Measurements from ENCODE around the gene AGTPBP1. TPM values are rescaled to one million over a fixed set of nuclear protein-coding genes. Genes with fewer than 3 reads are reported as not detected.
"Not testable (repeated sequence)": the region's sequence is repeated elsewhere in the genome, so short reads cannot be mapped to it uniquely, and the experiment has no call there.

Gene AGTPBP1
- 6.5 and 6.7 TPM in 2 replicates for total RNA-seq (2014; rRNA removed; shearing (Covaris generic))

- DNase-seq (ENCODE audit: low spot score), result peak; percentile 95
These were observed at the start of gene AGTPBP1 for GRCh38 chr9:85741875-85742596. Gene AGTPBP1 (minus strand): TSS chr9:85741954. CDS start chr9:85712533, 29,421 bp downstream.

GRCh38 chr9:85786116-85786515 is 44.4 kb upstream of the AGTPBP1 start:
- not testable (repeated sequence) for DNase-seq (ENCODE audit: low spot score)

GRCh38 chr9:85773844-85774243 is 32.1 kb upstream of the AGTPBP1 start:
- not testable (repeated sequence) for DNase-seq (ENCODE audit: low spot score)

GRCh38 chr9:85761802-85762201 is 20.0 kb upstream of the AGTPBP1 start:
- DNase-seq (ENCODE audit: low spot score), result not testable (repeated sequence)

- not testable (repeated sequence) for DNase-seq (ENCODE audit: low spot score)
These were observed 16.0 kb upstream of the AGTPBP1 start for GRCh38 chr9:85757716-85758115.

- not testable (repeated sequence) for DNase-seq (ENCODE audit: low spot score)
These were observed 14.5 kb upstream of the AGTPBP1 start for GRCh38 chr9:85756216-85756615.

- no peak for DNase-seq (ENCODE audit: low spot score)
These were observed 4.6 kb upstream of the AGTPBP1 start for GRCh38 chr9:85746309-85746708.

GRCh38 chr9:85745203-85745602 is 3.4 kb upstream of the AGTPBP1 start:
- no peak for DNase-seq (ENCODE audit: low spot score)

GRCh38 chr9:85744480-85744879 is 2.7 kb upstream of the AGTPBP1 start:
- DNase-seq (ENCODE audit: low spot score), result no peak

- DNase-seq (ENCODE audit: low spot score), result peak; percentile 60
These were observed 1.7 kb upstream of the AGTPBP1 start for GRCh38 chr9:85743275-85744128.

GRCh38 chr9:85742597-85742936 is 813 bp upstream of the AGTPBP1 start:
- DNase-seq (ENCODE audit: low spot score), result no peak

- DNase-seq (ENCODE audit: low spot score), result peak; percentile 54
These were observed 469 bp downstream of the AGTPBP1 start for GRCh38 chr9:85741095-85741874.

GRCh38 chr9:85740787-85741094 is 1.0 kb downstream of the AGTPBP1 start:
- DNase-seq (ENCODE audit: low spot score), result no peak

- no peak for DNase-seq (ENCODE audit: low spot score)
These were observed 3.2 kb downstream of the AGTPBP1 start for GRCh38 chr9:85738509-85738908.

GRCh38 chr9:85737671-85738070 is 4.1 kb downstream of the AGTPBP1 start:
- DNase-seq (ENCODE audit: low spot score), result no peak

GRCh38 chr9:85730916-85731630 is 10.7 kb downstream of the AGTPBP1 start:
- no peak for DNase-seq (ENCODE audit: low spot score)

- no peak for DNase-seq (ENCODE audit: low spot score)
These were observed 11.9 kb downstream of the AGTPBP1 start for GRCh38 chr9:85729882-85730281.

- DNase-seq (ENCODE audit: low spot score), result no peak
These were observed 14.3 kb downstream of the AGTPBP1 start for GRCh38 chr9:85727500-85727899.

GRCh38 chr9:85726737-85727136 is 15.0 kb downstream of the AGTPBP1 start:
- DNase-seq (ENCODE audit: low spot score), result no peak

GRCh38 chr9:85723215-85723614 is 18.5 kb downstream of the AGTPBP1 start:
- DNase-seq (ENCODE audit: low spot score), result peak; percentile 88

- DNase-seq (ENCODE audit: low spot score), result not testable (repeated sequence)
These were observed 22.3 kb downstream of the AGTPBP1 start for GRCh38 chr9:85719411-85719810.

All from HT-29 (cell line).